ENCODE results near the gene CAMTA1.
A peak's percentile ranks its signal among the peaks of the same experiment; 100 is the strongest.
"Not testable (repeated sequence)": the region's sequence is repeated elsewhere in the genome, so short reads cannot be mapped to it uniquely, and the experiment has no call there.

The CAMTA1 gene

DNA sequence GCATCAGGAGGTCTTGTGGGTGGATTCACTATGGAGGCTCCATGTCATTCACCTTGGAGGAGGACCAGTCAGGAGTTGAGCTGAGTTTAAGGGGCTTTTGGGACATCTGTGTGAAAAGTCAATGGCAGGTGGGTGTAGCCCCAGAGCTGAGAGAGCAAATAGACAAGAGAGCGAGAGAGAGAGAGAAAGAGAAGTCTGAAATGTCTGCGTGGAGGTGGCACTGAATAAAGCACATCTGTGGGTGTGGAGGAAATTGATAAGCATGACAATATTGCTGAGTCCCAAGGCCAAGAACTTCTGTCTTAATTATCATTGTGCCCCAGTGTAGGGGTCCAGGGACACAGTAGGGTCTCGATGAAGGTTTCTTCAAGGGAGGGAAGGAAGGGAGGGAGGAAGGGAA lies 906.3 kb downstream of the CAMTA1 start:
- no peak overlapping the region for H3K4me3 ChIP-seq (ENCODE audit: low read length)
- DNase-seq (ENCODE audit: low read depth) = no peak
- TF ChIP-seq, protein P1, sequence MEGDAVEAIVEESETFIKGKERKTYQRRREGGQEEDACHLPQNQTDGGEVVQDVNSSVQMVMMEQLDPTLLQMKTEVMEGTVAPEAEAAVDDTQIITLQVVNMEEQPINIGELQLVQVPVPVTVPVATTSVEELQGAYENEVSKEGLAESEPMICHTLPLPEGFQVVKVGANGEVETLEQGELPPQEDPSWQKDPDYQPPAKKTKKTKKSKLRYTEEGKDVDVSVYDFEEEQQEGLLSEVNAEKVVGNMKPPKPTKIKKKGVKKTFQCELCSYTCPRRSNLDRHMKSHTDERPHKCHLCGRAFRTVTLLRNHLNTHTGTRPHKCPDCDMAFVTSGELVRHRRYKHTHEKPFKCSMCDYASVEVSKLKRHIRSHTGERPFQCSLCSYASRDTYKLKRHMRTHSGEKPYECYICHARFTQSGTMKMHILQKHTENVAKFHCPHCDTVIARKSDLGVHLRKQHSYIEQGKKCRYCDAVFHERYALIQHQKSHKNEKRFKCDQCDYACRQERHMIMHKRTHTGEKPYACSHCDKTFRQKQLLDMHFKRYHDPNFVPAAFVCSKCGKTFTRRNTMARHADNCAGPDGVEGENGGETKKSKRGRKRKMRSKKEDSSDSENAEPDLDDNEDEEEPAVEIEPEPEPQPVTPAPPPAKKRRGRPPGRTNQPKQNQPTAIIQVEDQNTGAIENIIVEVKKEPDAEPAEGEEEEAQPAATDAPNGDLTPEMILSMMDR (IDR thresholded peaks at IDR 0.05; ENCODE audit: insufficient read depth, low read depth, low read length, missing control alignments) = no peak

DNA sequence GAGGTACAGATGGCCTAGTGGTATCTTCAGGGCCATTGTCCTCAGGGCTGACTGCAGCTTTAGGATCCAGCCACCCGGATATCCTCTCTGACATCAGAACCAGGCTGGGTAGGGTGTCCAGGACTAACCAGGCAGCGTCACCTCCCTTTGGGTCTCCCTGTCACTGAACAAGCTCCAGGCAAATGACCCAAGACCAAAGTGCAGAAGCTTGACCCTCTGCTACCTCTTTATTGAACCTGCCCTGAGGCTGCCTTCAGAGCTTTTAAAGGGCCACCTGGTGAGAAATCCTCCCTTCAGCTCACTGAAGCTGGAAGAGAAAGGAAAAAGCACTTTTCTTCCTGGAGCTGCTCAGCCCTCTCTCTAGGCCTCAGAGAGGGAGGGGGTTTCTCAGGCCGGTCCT lies 906.8 kb downstream of the CAMTA1 start:
- TF ChIP-seq, protein P1 (IDR thresholded peaks at IDR 0.05; ENCODE audit: insufficient read depth, low read depth, low read length, missing control alignments) = no peak
- H3K4me3 ChIP-seq (ENCODE audit: low read length) = no peak overlapping the region
- no peak for DNase-seq (ENCODE audit: low read depth)

DNA sequence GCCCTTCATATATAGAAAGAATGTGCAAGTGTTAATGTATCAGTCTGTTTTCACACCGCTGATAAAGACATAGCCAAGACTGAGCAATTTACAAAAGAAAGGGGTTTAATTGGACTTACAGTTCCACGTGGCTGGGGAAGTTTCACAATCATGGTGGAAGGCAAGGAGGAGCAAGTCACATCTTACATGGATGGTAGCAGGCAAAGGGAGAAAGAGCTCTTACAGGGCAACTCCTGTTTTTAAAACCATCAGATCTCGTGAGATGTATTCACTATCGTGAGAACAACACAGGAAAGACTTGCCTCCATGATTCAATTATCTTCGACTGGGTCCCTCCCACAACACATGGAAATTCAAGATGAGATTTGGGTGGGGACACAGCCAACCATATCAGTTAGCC lies 907.8 kb downstream of the CAMTA1 start:
- not testable (repeated sequence) for DNase-seq (ENCODE audit: low read depth); H3K4me3 ChIP-seq (ENCODE audit: low read length)

DNA sequence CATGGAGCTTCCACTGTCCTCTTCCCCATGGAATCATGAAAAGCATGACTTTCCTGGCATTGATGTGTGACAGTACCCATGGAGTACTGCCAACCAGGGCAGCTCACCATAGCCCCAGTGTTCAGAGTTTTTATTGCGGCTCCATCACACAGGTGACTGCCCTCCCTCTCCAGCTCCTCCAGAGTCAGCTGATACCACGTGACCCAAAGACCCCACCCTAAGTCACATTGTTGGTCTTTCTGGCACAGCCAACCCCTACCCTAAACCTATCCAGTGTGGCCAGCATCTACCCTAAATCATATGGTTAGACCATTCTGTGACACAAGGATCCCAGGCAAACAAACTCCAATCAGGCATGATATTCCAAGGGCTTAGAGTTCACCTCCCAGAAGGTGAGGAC lies 908.4 kb downstream of the CAMTA1 start:
- TF ChIP-seq, protein P1 (IDR thresholded peaks at IDR 0.05; ENCODE audit: insufficient read depth, low read depth, low read length, missing control alignments) = no peak
- no peak for DNase-seq (ENCODE audit: low read depth)

DNA sequence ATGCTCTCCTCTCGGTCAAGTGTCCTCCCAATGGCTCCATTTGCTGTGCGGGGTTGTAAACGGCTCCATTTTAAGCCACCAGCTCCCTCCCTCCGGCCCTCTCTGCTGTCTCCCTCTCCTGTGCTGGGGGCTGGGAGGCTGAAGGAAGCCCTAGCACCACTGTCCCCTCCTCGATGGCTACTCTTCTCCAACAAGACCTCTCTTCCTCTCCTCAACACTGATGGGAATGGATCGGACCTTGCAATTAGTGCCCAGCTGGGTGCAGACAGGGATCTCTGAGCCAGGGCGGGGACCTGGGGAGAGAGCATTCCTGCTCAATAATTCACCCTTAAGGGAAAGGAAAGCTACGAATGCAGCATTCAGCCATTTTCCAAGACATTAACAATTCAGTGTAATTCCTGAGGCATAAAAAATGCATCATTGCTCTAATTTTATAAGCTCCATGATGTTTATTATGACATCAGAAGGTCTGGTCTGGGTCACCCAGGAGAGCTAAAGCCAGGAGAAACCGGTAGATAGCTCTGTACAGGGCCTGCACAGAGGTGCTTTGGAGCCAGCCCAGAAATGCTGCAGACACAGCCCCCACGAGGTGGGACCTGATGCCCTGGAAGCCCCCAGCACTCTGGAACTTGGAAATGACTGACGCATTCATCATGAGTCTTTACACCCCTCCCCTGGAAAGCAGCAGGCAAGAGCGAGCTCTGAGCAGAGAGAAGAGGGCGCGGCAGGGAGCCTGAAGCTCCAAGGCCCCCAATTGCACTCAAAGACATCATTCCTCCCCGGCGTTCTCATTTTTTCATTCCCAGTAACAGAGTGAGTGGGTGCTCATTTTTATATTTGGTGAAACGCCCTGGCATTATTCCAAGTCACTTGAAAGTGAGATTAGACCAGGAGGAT lies 909.6 kb downstream of the CAMTA1 start:
- H3K4me3 ChIP-seq (ENCODE audit: low read length) = no peak overlapping the region
- TF ChIP-seq, protein P1 (IDR thresholded peaks at IDR 0.05; ENCODE audit: insufficient read depth, low read depth, low read length, missing control alignments) = no peak
- no peak for DNase-seq (ENCODE audit: low read depth)

More for the DNA sequence above, 908.4 kb downstream of the CAMTA1 start:
- H3K4me3 ChIP-seq (ENCODE audit: low read length) = no peak overlapping the region

DNA sequence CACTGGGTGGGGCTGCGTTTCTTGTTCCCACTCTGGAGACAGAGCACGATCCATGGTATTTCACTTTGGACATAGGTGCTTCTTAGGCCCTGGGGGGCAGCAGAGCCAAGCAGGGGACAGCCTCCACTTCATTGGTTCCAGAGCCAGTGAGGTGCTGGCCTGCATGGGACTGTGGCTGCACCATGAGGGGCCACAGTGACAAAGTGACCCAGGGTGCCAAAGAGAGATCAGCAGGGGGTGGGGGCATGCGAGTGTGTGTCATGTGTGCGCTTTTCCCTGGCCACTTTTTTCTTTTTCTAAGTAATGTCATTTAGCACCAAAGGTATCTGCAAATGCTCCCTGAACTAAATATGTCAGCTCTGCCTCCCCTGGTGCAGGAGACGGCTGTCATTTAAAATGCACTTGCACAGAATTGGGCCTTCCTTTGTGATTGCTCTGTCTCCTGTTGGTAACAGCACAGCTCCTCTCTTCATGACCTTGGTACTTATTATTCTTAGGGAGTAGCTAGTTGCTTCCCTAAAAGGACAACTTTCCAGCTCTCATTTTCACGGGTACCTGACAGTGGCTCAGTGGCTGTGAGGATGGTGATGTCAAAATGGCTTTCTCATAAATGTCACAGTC lies 910.4 kb downstream of the CAMTA1 start:
- no peak overlapping the region for H3K4me3 ChIP-seq (ENCODE audit: low read length)
- TF ChIP-seq, protein P1 (IDR thresholded peaks at IDR 0.05; ENCODE audit: insufficient read depth, low read depth, low read length, missing control alignments) = no peak

DNA sequence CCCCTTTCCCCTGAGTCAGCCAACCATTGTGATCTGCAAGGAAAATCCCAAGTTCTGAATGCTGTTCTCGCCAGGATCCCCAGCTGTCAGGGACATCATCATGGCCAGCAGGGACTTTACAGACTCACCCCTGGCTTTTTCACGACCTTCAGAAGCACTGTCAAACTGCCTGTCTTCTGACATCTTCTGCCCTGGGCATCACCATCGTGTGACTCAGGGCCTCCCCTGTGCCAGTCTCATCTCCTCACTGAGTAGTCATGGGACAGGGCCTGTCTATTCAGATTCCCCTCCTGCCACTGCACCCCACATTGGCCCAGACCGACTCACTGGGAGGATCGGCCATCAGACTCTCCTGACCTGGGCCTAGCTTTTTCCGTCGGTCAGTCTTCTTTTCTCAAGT lies 913.4 kb downstream of the CAMTA1 start:
- peak; percentile 44 for DNase-seq (ENCODE audit: low read depth)
- no peak overlapping the region for H3K4me3 ChIP-seq (ENCODE audit: low read length)
- TF ChIP-seq, protein P1 (IDR thresholded peaks at IDR 0.05; ENCODE audit: insufficient read depth, low read depth, low read length, missing control alignments) = no peak

More for the DNA sequence above, 910.4 kb downstream of the CAMTA1 start:
- no peak for DNase-seq (ENCODE audit: low read depth)

Measured in epithelial cell of esophagus (primary cell).